GM12878 (cell line): ENCODE measurements around the gene POLE2. TPM values are rescaled to one million over a fixed set of nuclear protein-coding genes. Genes with fewer than 3 reads are reported as not detected.

Source experiments
- polyA plus RNA-seq, 11 experiments: library from polyadenylated mRNA; depleted of rRNA in 4 of 11; unstranded in 6 of 11; stranded (reverse) in 5 of 11; fragments of >200 nt; fragmentation: Nextera tagmentation in 4 of 11; fragmentation: Illumina TruSeq in 1 of 11; extraction: Ambion mirVana in 4 of 11; extraction: Trizol in 1 of 11; gene quantifications; 1 replicate in 1 of 11; 2 replicates in 10 of 11; pipeline versions ENCODE4 v1.2.1 to v1.2.3, GENCODE V29; 2011 to 2016; ENCODE audit warnings: inconsistent platforms in 2 of 11, missing spikeins in 2 of 11, low read depth in 1 of 11
- small RNA-seq: library from RNA; depleted of rRNA; stranded (forward); fragments of <200 nt; gene quantifications from one replicate; pipeline ENCODE3, GENCODE V24; 2014
- total RNA-seq, 4 experiments: library from RNA; depleted of rRNA in 3 of 4; stranded (reverse); fragments of >200 nt in 3 of 4; fragmentation: Illumina TruSeq in 1 of 4; extraction: Trizol in 1 of 4; gene quantifications; 2 replicates each; pipeline versions ENCODE4 v1.2.1 to v1.2.3, GENCODE V29; 2013 to 2021

POLE2 gene
- total and polyA plus RNA-seq, 10 of the 15 experiments (the other 5 are each of a cell fraction or from before 2014, with no cell fraction given) = 22.0 to 45.6 (median 38.8) TPM

Small RNA genes lying within 50 kb of the gene (small RNA-seq; reads per million reads assigned to genes)
- not detected for gene AL139099.3
- gene RNU6ATAC30P = not detected

Other genes with a start within 250 kb of the POLE2 start
Only the 7 nearest of the 9 such genes appear.
- gene RPS29, start 101.8 kb downstream of the POLE2 start, total RNA-seq (2014; rRNA removed) = 4,733 and 4,923 TPM in 2 replicates
- gene RPS29, start 101.8 kb downstream of the POLE2 start, total RNA-seq (2014; rRNA removed; fragmentation: Illumina TruSeq; extraction: Trizol) = 3,284 and 3,322 TPM in 2 replicates
- 2,727 and 2,890 TPM in 2 replicates for gene RPS29, start 101.8 kb downstream of the POLE2 start, total RNA-seq (2021)
- 3,967 and 5,760 TPM in 2 replicates for gene RPS29, start 101.8 kb downstream of the POLE2 start, polyA plus RNA-seq (2011; rRNA removed)
- gene RPS29, start 101.8 kb downstream of the POLE2 start, polyA plus RNA-seq (2014; fragmentation: Illumina TruSeq; extraction: Trizol) = 3,829 and 3,986 TPM in 2 replicates
- gene RPS29, start 101.8 kb downstream of the POLE2 start, polyA plus RNA-seq (2014; fragmentation: Nextera tagmentation; extraction: Ambion mirVana) = 1,000 to 10,000 TPM; 7,374 to 7,763 TPM
- 10,815 and 11,432 TPM in 2 replicates for gene RPS29, start 101.8 kb downstream of the POLE2 start, polyA plus RNA-seq (2014; rRNA removed)
- gene RPS29, start 101.8 kb downstream of the POLE2 start, polyA plus RNA-seq (2016; fragmentation: Nextera tagmentation; extraction: Ambion mirVana) = 1,000 to 10,000 TPM; 2,685 to 2,702 TPM
- gene LRR1, start 89.3 kb downstream of the POLE2 start, total RNA-seq (2014; rRNA removed) = 54.0 and 66.4 TPM in 2 replicates
- gene LRR1, start 89.3 kb downstream of the POLE2 start, total RNA-seq (2014; rRNA removed; fragmentation: Illumina TruSeq; extraction: Trizol) = 47.9 and 52.3 TPM in 2 replicates
- gene LRR1, start 89.3 kb downstream of the POLE2 start, total RNA-seq (2021) = 46.7 and 48.9 TPM in 2 replicates
- gene LRR1, start 89.3 kb downstream of the POLE2 start, polyA plus RNA-seq (2011; rRNA removed) = 36.9 and 50.7 TPM in 2 replicates
- 41.2 and 50.3 TPM in 2 replicates for gene LRR1, start 89.3 kb downstream of the POLE2 start, polyA plus RNA-seq (2014; fragmentation: Illumina TruSeq; extraction: Trizol)
- gene LRR1, start 89.3 kb downstream of the POLE2 start, polyA plus RNA-seq (2014; fragmentation: Nextera tagmentation; extraction: Ambion mirVana) = 100 to 1,000 TPM in 1 of 2 experiments, 10 to 100 TPM in 1; 63.9 to 110 TPM
- gene LRR1, start 89.3 kb downstream of the POLE2 start, polyA plus RNA-seq (2014; rRNA removed) = 42.8 and 45.3 TPM in 2 replicates
- gene LRR1, start 89.3 kb downstream of the POLE2 start, polyA plus RNA-seq (2016; fragmentation: Nextera tagmentation; extraction: Ambion mirVana) = 10 to 100 TPM; 86.0 to 86.7 TPM
- gene RPL36AL, start 67.6 kb downstream of the POLE2 start, total RNA-seq (2014; rRNA removed) = 260 and 320 TPM in 2 replicates
- 549 and 554 TPM in 2 replicates for gene RPL36AL, start 67.6 kb downstream of the POLE2 start, total RNA-seq (2014; rRNA removed; fragmentation: Illumina TruSeq; extraction: Trizol)
- 222 and 226 TPM in 2 replicates for gene RPL36AL, start 67.6 kb downstream of the POLE2 start, total RNA-seq (2021)
- 230 and 328 TPM in 2 replicates for gene RPL36AL, start 67.6 kb downstream of the POLE2 start, polyA plus RNA-seq (2011; rRNA removed)
- gene RPL36AL, start 67.6 kb downstream of the POLE2 start, polyA plus RNA-seq (2014; fragmentation: Illumina TruSeq; extraction: Trizol) = 618 and 667 TPM in 2 replicates
- 1,000 to 10,000 TPM; 1,365 to 1,379 TPM for gene RPL36AL, start 67.6 kb downstream of the POLE2 start, polyA plus RNA-seq (2014; fragmentation: Nextera tagmentation; extraction: Ambion mirVana)
- 397 and 441 TPM in 2 replicates for gene RPL36AL, start 67.6 kb downstream of the POLE2 start, polyA plus RNA-seq (2014; rRNA removed)
- 100 to 1,000 TPM; 541 to 571 TPM for gene RPL36AL, start 67.6 kb downstream of the POLE2 start, polyA plus RNA-seq (2016; fragmentation: Nextera tagmentation; extraction: Ambion mirVana)
- 51.8 and 57.9 TPM in 2 replicates for gene MGAT2, start 67.4 kb downstream of the POLE2 start, total RNA-seq (2014; rRNA removed)
- gene MGAT2, start 67.4 kb downstream of the POLE2 start, total RNA-seq (2014; rRNA removed; fragmentation: Illumina TruSeq; extraction: Trizol) = 38.5 and 38.6 TPM in 2 replicates
- gene MGAT2, start 67.4 kb downstream of the POLE2 start, total RNA-seq (2021) = 47.9 and 49.5 TPM in 2 replicates
- gene MGAT2, start 67.4 kb downstream of the POLE2 start, polyA plus RNA-seq (2011; rRNA removed) = 26.6 and 35.3 TPM in 2 replicates
- 38.0 and 45.9 TPM in 2 replicates for gene MGAT2, start 67.4 kb downstream of the POLE2 start, polyA plus RNA-seq (2014; fragmentation: Illumina TruSeq; extraction: Trizol)
- gene MGAT2, start 67.4 kb downstream of the POLE2 start, polyA plus RNA-seq (2014; fragmentation: Nextera tagmentation; extraction: Ambion mirVana) = under 1 TPM in 1 of 2 experiments, not detected in 1; 0.03 TPM
- 32.9 and 34.7 TPM in 2 replicates for gene MGAT2, start 67.4 kb downstream of the POLE2 start, polyA plus RNA-seq (2014; rRNA removed)
- gene MGAT2, start 67.4 kb downstream of the POLE2 start, polyA plus RNA-seq (2016; fragmentation: Nextera tagmentation; extraction: Ambion mirVana) = 10 to 100 TPM; 38.0 to 39.3 TPM
- 12.6 and 14.0 TPM in 2 replicates for gene DNAAF2, start 53.0 kb downstream of the POLE2 start, total RNA-seq (2014; rRNA removed)
- gene DNAAF2, start 53.0 kb downstream of the POLE2 start, total RNA-seq (2014; rRNA removed; fragmentation: Illumina TruSeq; extraction: Trizol) = 8.7 and 9.9 TPM in 2 replicates
- 10.5 and 12.0 TPM in 2 replicates for gene DNAAF2, start 53.0 kb downstream of the POLE2 start, total RNA-seq (2021)
- 9.0 and 13.3 TPM in 2 replicates for gene DNAAF2, start 53.0 kb downstream of the POLE2 start, polyA plus RNA-seq (2011; rRNA removed)
- 10.3 and 12.4 TPM in 2 replicates for gene DNAAF2, start 53.0 kb downstream of the POLE2 start, polyA plus RNA-seq (2014; fragmentation: Illumina TruSeq; extraction: Trizol)
- 1 to 10 TPM; 5.7 to 6.1 TPM for gene DNAAF2, start 53.0 kb downstream of the POLE2 start, polyA plus RNA-seq (2014; fragmentation: Nextera tagmentation; extraction: Ambion mirVana)
- gene DNAAF2, start 53.0 kb downstream of the POLE2 start, polyA plus RNA-seq (2014; rRNA removed) = 10.7 and 11.4 TPM in 2 replicates
- gene DNAAF2, start 53.0 kb downstream of the POLE2 start, polyA plus RNA-seq (2016; fragmentation: Nextera tagmentation; extraction: Ambion mirVana) = 10 to 100 TPM; 21.2 to 24.7 TPM
- gene KLHDC1, start 4.9 kb upstream of the POLE2 start, total RNA-seq (2014; rRNA removed) = 0.34 and 0.65 TPM in 2 replicates
- gene KLHDC1, start 4.9 kb upstream of the POLE2 start, total RNA-seq (2014; rRNA removed; fragmentation: Illumina TruSeq; extraction: Trizol) = 0.83 and 0.98 TPM in 2 replicates
- gene KLHDC1, start 4.9 kb upstream of the POLE2 start, total RNA-seq (2021) = 0.72 and 0.87 TPM in 2 replicates
- 0.37 and 0.71 TPM in 2 replicates for gene KLHDC1, start 4.9 kb upstream of the POLE2 start, polyA plus RNA-seq (2011; rRNA removed)
- 0.76 and 1.5 TPM in 2 replicates for gene KLHDC1, start 4.9 kb upstream of the POLE2 start, polyA plus RNA-seq (2014; fragmentation: Illumina TruSeq; extraction: Trizol)
- gene KLHDC1, start 4.9 kb upstream of the POLE2 start, polyA plus RNA-seq (2014; fragmentation: Nextera tagmentation; extraction: Ambion mirVana) = under 1 TPM; 0.22 to 0.35 TPM
- gene KLHDC1, start 4.9 kb upstream of the POLE2 start, polyA plus RNA-seq (2014; rRNA removed) = 0.50 and 0.61 TPM in 2 replicates
- gene KLHDC1, start 4.9 kb upstream of the POLE2 start, polyA plus RNA-seq (2016; fragmentation: Nextera tagmentation; extraction: Ambion mirVana) = under 1 TPM; 0.59 to 0.74 TPM
- gene KLHDC2, start 79.9 kb upstream of the POLE2 start, total RNA-seq (2014; rRNA removed) = 43.9 and 45.0 TPM in 2 replicates
- 23.9 and 25.0 TPM in 2 replicates for gene KLHDC2, start 79.9 kb upstream of the POLE2 start, total RNA-seq (2014; rRNA removed; fragmentation: Illumina TruSeq; extraction: Trizol)
- gene KLHDC2, start 79.9 kb upstream of the POLE2 start, total RNA-seq (2021) = 20.5 and 21.8 TPM in 2 replicates
- 26.5 and 34.3 TPM in 2 replicates for gene KLHDC2, start 79.9 kb upstream of the POLE2 start, polyA plus RNA-seq (2011; rRNA removed)
- 18.0 and 24.5 TPM in 2 replicates for gene KLHDC2, start 79.9 kb upstream of the POLE2 start, polyA plus RNA-seq (2014; fragmentation: Illumina TruSeq; extraction: Trizol)
- 10 to 100 TPM in 1 of 2 experiments, 1 to 10 TPM in 1; 6.0 to 13.3 TPM for gene KLHDC2, start 79.9 kb upstream of the POLE2 start, polyA plus RNA-seq (2014; fragmentation: Nextera tagmentation; extraction: Ambion mirVana)
- gene KLHDC2, start 79.9 kb upstream of the POLE2 start, polyA plus RNA-seq (2014; rRNA removed) = 20.7 and 22.4 TPM in 2 replicates
- 10 to 100 TPM; 41.2 to 44.0 TPM for gene KLHDC2, start 79.9 kb upstream of the POLE2 start, polyA plus RNA-seq (2016; fragmentation: Nextera tagmentation; extraction: Ambion mirVana)